ENCODE data around the gene DCC.

DCC gene

GRCh38 chr18:53165770-53166169, 825.8 kb downstream of the DCC start:
- no peak for DNase-seq (ENCODE audit: low spot score)
- Histone ChIP-seq H3K27ac (no peak overlapping the region), H3K4me3 (no peak overlapping the region)
- no peak for TF ChIP-seq CTCF (IDR thresholded peaks at IDR 0.05)

- Histone ChIP-seq H3K27ac (no peak overlapping the region), H3K4me3 (no peak overlapping the region)
- TF ChIP-seq CTCF (IDR thresholded peaks at IDR 0.05) = no peak
- DNase-seq (ENCODE audit: low spot score) = no peak
These were observed 829.3 kb downstream of the DCC start for GRCh38 chr18:53169346-53169745.

- TF ChIP-seq CTCF (IDR thresholded peaks at IDR 0.05) = no peak
- Histone ChIP-seq H3K27ac (no peak overlapping the region), H3K4me3 (no peak overlapping the region)
- DNase-seq (ENCODE audit: low spot score) = no peak
These were observed 851.6 kb downstream of the DCC start for GRCh38 chr18:53191634-53192033.

- no peak overlapping the region for H3K27ac ChIP-seq
- no peak for DNase-seq (ENCODE audit: low spot score)
- no peak for TF ChIP-seq CTCF (IDR thresholded peaks at IDR 0.05)
- H3K4me3 ChIP-seq = no peak overlapping the region
These were observed 853.9 kb downstream of the DCC start for GRCh38 chr18:53193870-53194269.

GRCh38 chr18:53219853-53220252, 879.9 kb downstream of the DCC start:
- no peak for TF ChIP-seq CTCF (IDR thresholded peaks at IDR 0.05)
- no peak for DNase-seq (ENCODE audit: low spot score)
- no peak overlapping the region for H3K4me3 ChIP-seq
- no peak overlapping the region for H3K27ac ChIP-seq

- no peak for DNase-seq (ENCODE audit: low spot score)
These were observed 884.3 kb downstream of the DCC start for GRCh38 chr18:53224128-53224778.

More at GRCh38 chr18:53224128-53224778, 884.3 kb downstream of the DCC start:
- H3K27ac ChIP-seq = no peak overlapping the region
- TF ChIP-seq CTCF (IDR thresholded peaks at IDR 0.05) = no peak
- H3K4me3 ChIP-seq = no peak overlapping the region
